ENCODE measurements around the gene LTC4S.
"Not testable (repeated sequence)": the region's sequence is repeated elsewhere in the genome, so short reads cannot be mapped to it uniquely, and the experiment has no call there.

The LTC4S gene

GRCh38 chr5:179827680-179828079, 33.9 kb downstream of the LTC4S start:
- peak; percentile 25 to 47 for DNase-seq

- DNase-seq, result no peak
Observed at GRCh38 chr5:179828756-179829421, 35.1 kb downstream of the LTC4S start.

GRCh38 chr5:179829732-179830435, 36.1 kb downstream of the LTC4S start:
- DNase-seq, result no peak

DNA sequence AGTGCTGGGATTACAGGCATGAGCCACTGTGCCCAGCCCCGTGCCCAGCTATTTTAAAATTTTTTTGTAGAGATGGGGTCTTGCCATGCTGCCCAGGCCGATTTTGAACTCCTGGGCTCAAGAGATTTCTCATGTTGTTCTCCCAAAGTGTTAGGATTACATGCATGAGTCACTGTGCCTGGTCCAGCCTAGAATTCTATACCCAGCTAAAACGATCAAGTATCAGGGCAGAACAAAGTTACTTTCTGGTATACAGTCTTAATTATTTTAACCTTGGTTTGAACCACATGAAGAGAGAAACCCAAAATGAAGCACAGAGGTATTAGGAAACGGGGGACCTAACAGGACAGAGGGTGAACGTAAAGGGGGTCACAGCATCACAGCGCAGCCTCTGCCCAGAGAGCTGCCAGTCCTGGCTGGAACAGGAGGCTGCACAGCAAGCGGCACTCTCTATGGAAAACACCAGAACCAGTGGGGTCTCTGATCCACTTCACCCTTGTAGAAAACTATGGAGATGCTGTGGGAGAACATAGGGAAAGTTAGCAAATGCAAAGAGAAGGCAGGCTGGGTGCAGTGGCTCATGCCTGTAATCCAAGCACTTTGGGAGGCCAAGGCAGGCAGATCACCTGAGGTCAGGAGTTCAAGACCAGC, 37.2 kb downstream of the LTC4S start:
- no peak for DNase-seq

GRCh38 chr5:179832039-179832745, 38.4 kb downstream of the LTC4S start:
- no peak for DNase-seq

DNA sequence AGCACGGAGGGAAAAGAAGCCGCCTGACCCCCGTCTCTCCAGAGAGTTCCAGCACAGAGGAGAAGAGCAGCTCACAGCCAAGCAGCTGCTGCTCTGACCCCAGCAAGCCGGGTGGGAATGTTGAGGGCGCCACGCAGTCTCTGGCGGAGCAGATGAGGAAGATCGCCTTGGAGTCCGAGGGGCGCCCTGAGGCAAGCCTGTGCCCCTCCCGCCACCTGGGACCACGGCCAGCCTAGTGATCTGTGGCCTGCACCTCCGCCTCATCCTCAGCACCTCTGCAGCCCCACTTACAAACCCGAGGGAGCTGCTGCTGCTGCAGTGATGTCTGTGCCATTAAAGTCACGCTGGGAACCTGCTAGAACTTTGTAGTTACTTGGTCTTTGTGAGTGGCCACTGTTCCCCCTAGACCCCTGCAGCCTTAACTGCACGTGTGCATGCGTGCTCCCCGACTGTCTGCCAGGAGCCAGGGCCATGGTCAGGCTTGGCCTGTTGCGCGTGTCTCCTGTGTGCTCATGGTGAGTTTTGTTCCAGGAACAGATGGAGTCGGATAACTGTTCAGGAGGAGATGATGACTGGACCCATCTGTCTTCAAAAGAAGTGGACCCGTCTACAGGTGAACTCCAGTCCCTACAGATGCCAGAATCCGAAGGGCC, 39.4 kb downstream of the LTC4S start:
- DNase-seq, result no peak

GRCh38 chr5:179833709-179834070, 39.9 kb downstream of the LTC4S start:
- no peak for DNase-seq

- DNase-seq, result no peak
Observed at GRCh38 chr5:179834120-179834519, 40.3 kb downstream of the LTC4S start.

DNA sequence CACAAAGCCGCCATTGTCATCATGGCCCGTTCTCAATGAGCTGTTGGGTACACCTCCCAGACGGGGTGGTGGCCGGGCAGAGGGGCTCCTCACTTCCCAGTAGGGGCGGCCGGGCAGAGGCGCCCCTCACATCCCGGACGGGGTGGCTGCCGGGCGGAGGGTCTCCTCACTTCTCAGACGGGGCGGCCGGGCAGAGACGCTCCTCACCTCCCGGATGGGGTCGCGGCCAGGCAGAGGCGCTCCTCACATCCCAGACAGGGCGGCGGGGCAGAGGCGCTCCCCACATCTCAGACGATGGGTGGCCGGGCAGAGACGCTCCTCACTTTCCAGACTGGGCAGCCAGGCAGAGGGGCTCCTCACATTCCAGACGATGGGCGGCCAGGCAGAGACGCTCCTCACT, 41.1 kb downstream of the LTC4S start:
- not testable (repeated sequence) for DNase-seq

GRCh38 chr5:179836225-179837019, 42.6 kb downstream of the LTC4S start:
- peak in 1 of 2 experiments; percentile 26 for DNase-seq

DNA sequence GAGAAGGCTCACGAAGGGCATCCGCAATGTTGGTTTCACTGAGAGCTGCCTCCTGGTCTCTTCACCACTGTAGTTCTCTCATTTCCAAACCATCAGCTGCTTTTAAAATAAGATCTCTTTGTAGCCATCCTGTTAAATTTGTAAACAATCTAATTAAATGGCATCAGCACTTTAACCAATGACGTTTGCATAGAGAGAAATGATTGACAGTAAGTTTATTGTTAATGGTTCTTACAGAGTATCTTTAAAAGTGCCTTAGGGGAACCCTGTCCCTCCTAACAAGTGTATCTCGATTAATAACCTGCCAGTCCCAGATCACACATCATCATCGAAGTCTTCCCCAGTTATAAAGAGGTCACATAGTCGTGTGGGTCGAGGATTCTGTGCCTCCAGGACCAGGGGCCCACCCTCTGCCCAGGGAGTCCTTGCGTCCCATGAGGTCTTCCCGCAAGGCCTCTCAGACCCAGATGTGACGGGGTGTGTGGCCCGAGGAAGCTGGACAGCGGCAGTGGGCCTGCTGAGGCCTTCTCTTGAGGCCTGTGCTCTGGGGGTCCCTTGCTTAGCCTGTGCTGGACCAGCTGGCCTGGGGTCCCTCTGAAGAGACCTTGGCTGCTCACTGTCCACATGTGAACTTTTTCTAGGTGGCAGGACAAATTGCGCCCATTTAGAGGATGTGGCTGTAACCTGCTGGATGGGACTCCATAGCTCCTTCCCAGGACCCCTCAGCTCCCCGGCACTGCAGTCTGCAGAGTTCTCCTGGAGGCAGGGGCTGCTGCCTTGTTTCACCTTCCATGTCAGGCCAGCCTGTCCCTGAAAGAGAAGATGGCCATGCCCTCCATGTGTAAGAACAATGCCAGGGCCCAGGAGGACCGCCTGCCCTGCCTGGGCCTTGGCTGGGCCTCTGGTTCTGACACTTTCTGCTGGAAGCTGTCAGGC, 43.6 kb downstream of the LTC4S start:
- DNase-seq, result no peak

- no peak for DNase-seq
Observed at GRCh38 chr5:179839328-179840256, 45.8 kb downstream of the LTC4S start.

GRCh38 chr5:179840321-179840720, 46.5 kb downstream of the LTC4S start:
- no peak for DNase-seq

GRCh38 chr5:179840766-179841165, 47.0 kb downstream of the LTC4S start:
- no peak for DNase-seq

DNA sequence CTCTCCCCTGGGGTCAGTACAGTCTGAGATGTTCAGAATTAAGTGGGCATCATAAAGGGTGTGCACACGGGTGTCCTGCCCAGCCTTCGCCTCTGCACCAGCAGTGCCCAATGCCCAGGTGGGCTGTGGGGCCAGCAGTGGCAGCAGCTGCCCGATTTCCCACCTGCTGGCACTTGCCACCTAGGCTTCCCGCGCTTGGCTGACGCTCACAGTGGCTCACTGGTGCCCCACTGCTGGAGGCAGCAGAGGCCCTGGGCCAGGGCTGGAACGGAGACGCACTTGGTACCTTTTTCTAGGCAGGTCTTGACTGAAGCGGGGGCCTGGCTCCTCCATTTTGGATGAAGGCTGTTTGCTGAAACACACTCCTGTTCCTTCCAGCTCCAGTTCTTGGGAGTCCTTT, 47.8 kb downstream of the LTC4S start:
- DNase-seq, result no peak

All from SW 1271 (cell line).